ENCODE measurements around the gene RIT1.
A peak's percentile ranks its signal among the peaks of the same experiment; 100 is the strongest.

RIT1 gene

GRCh38 chr1:155860970-155861510 lies 50.1 kb downstream of the RIT1 start:
- H3K9ac ChIP-seq (ENCODE audit: low read length), result no peak overlapping the region
- no peaks in the 10 kb centered on the region for H3K9me2 ChIP-seq (replicated peaks; ENCODE audit: insufficient read depth, low read length)
- no peak overlapping the region for H3K4me2 ChIP-seq (ENCODE audit: low read depth, low read length)
- peak overlapping the region; percentile 23; the same call in 1 of the 2 replicates for H2AFZ ChIP-seq (ENCODE audit: low read length)
- peaks cover 10% of the 10 kb centered on the region for H3K79me2 ChIP-seq (ENCODE audit: low read length)
- no peaks in the 10 kb centered on the region for H3K36me3 ChIP-seq (replicated peaks; ENCODE audit: insufficient read depth, low read length)
- TF ChIP-seq EZH2phosphoT487 (IDR thresholded peaks at IDR 0.05; ENCODE audit: low read length), result no peak
- TF ChIP-seq, protein P1, sequence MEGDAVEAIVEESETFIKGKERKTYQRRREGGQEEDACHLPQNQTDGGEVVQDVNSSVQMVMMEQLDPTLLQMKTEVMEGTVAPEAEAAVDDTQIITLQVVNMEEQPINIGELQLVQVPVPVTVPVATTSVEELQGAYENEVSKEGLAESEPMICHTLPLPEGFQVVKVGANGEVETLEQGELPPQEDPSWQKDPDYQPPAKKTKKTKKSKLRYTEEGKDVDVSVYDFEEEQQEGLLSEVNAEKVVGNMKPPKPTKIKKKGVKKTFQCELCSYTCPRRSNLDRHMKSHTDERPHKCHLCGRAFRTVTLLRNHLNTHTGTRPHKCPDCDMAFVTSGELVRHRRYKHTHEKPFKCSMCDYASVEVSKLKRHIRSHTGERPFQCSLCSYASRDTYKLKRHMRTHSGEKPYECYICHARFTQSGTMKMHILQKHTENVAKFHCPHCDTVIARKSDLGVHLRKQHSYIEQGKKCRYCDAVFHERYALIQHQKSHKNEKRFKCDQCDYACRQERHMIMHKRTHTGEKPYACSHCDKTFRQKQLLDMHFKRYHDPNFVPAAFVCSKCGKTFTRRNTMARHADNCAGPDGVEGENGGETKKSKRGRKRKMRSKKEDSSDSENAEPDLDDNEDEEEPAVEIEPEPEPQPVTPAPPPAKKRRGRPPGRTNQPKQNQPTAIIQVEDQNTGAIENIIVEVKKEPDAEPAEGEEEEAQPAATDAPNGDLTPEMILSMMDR (IDR thresholded peaks at IDR 0.05; ENCODE audit: low read length), result no peak
- no peak for TF ChIP-seq EZH2 (optimal IDR thresholded peaks at IDR 0.05; ENCODE audit: low read depth, low read length)
- no peaks in the 10 kb centered on the region for H3K9me3 ChIP-seq (replicated peaks; ENCODE audit: insufficient read depth, low read length)
- no peak overlapping the region for H3K4me3 ChIP-seq (ENCODE audit: low read length)
- no peaks in the 10 kb centered on the region for H4K20me1 ChIP-seq (ENCODE audit: insufficient read depth, low read length)
- DNase-seq, result no peak
- H3K27ac ChIP-seq (ENCODE audit: low read length), result no peak overlapping the region
- peaks cover 24% of the 10 kb centered on the region for H3K27me3 ChIP-seq (replicated peaks; ENCODE audit: insufficient read depth, low read length)
- peaks cover 23% of the 10 kb centered on the region for H3K4me1 ChIP-seq (ENCODE audit: low read length)
- peaks cover 22% of the 10 kb centered on the region for H3F3A ChIP-seq (ENCODE audit: insufficient read depth, low read length)

- H3K9me2 ChIP-seq (replicated peaks; ENCODE audit: insufficient read depth, low read length), result no peaks in the 10 kb centered on the region
- no peaks in the 10 kb centered on the region for H3K9me3 ChIP-seq (replicated peaks; ENCODE audit: insufficient read depth, low read length)
- peaks cover 25% of the 10 kb centered on the region for H3K4me1 ChIP-seq (ENCODE audit: low read length)
- no peak for DNase-seq
- TF ChIP-seq EZH2phosphoT487 (IDR thresholded peaks at IDR 0.05; ENCODE audit: low read length) (no peak), EZH2 (optimal IDR thresholded peaks at IDR 0.05; ENCODE audit: low read depth, low read length) (no peak)
- TF ChIP-seq, protein P1 (IDR thresholded peaks at IDR 0.05; ENCODE audit: low read length), result no peak
- no peaks in the 10 kb centered on the region for H4K20me1 ChIP-seq (ENCODE audit: insufficient read depth, low read length)
- H3K27ac ChIP-seq (ENCODE audit: low read length), result no peak overlapping the region
- peaks cover 19% of the 10 kb centered on the region for H3K79me2 ChIP-seq (ENCODE audit: low read length)
- H3F3A ChIP-seq (ENCODE audit: insufficient read depth, low read length), result peaks cover 22% of the 10 kb centered on the region
- H3K4me3 ChIP-seq (ENCODE audit: low read length), result no peak overlapping the region
- H2AFZ ChIP-seq (ENCODE audit: low read length), result peak overlapping the region; percentile 23
- no peak overlapping the region for H3K9ac ChIP-seq (ENCODE audit: low read length)
- peaks cover 24% of the 10 kb centered on the region for H3K27me3 ChIP-seq (replicated peaks; ENCODE audit: insufficient read depth, low read length)
- no peaks in the 10 kb centered on the region for H3K36me3 ChIP-seq (replicated peaks; ENCODE audit: insufficient read depth, low read length)
- H3K4me2 ChIP-seq (ENCODE audit: low read depth, low read length), result peak overlapping the region; percentile 13; the same call in 1 of the 2 replicates
Measured at GRCh38 chr1:155859881-155860871, 51.0 kb downstream of the RIT1 start.

- H3K79me2 ChIP-seq (ENCODE audit: low read length), result peaks cover 26% of the 10 kb centered on the region
Measured at GRCh38 chr1:155859234-155859829, 51.8 kb downstream of the RIT1 start, which contains the start of gene SYT11. Gene SYT11, plus strand, starts transcription at chr1:155859567. Its CDS starts 195 bp downstream, at chr1:155859762.

More at GRCh38 chr1:155859234-155859829, 51.8 kb downstream of the RIT1 start, which contains the start of gene SYT11:
- Histone ChIP-seq H3K4me2 (ENCODE audit: low read depth, low read length) (peak within 1 kb of the TSS; percentile 73), H3K9ac (ENCODE audit: low read length) (peak within 1 kb of the TSS; percentile 33; the same call in 1 of the 2 replicates), H3K4me3 (ENCODE audit: low read length) (peak within 1 kb of the TSS; percentile 87), H3K9me2 (replicated peaks; ENCODE audit: insufficient read depth, low read length) (no peaks in the 10 kb centered on the region), H3K9me3 (replicated peaks; ENCODE audit: insufficient read depth, low read length) (no peaks in the 10 kb centered on the region), H4K20me1 (ENCODE audit: insufficient read depth, low read length) (no peaks in the 10 kb centered on the region), H3K36me3 (replicated peaks; ENCODE audit: insufficient read depth, low read length) (0 out of 2 replicates have a peak, but pooled peaks cover 3% of the 10 kb centered on the region), H3F3A (ENCODE audit: insufficient read depth, low read length) (peaks cover 22% of the 10 kb centered on the region), H3K27me3 (replicated peaks; ENCODE audit: insufficient read depth, low read length) (peaks cover 24% of the 10 kb centered on the region), H3K4me1 (ENCODE audit: low read length) (peaks cover 25% of the 10 kb centered on the region), H2AFZ (ENCODE audit: low read length) (peak within 1 kb of the TSS; percentile 61), H3K27ac (ENCODE audit: low read length) (peak within 1 kb of the TSS; percentile 71; the same call in 1 of the 2 replicates)
- TF ChIP-seq, protein P1 (IDR thresholded peaks at IDR 0.05; ENCODE audit: low read length), result no peak
- TF ChIP-seq EZH2 (optimal IDR thresholded peaks at IDR 0.05; ENCODE audit: low read depth, low read length) (no peak), EZH2phosphoT487 (IDR thresholded peaks at IDR 0.05; ENCODE audit: low read length) (no peak)
- DNase-seq, result peak; percentile 100

Measured in MM.1S (cell line).